Measurements from ENCODE around the gene PYY.

DNA sequence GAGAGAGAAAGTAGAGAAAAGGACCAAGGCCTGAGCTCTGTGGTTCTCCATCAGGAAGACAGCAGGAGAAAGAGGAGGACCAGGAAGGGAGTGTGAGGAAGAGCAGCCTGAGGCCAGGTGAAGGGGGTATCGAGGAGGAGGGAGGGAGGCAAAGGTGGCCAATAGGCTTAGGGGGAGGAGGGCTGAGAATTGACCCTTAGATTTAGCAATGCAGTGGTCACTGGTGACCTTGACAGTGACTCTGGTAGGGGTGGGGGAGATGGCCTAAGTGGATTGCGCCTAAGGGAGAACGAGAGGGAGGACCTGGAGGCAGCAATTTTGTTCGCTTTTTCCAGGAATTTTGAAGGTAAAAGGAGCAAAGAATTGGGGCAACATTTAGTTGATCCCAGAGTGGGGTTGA, 45.3 kb upstream of the PYY start:
- TF ChIP-seq, protein P1, sequence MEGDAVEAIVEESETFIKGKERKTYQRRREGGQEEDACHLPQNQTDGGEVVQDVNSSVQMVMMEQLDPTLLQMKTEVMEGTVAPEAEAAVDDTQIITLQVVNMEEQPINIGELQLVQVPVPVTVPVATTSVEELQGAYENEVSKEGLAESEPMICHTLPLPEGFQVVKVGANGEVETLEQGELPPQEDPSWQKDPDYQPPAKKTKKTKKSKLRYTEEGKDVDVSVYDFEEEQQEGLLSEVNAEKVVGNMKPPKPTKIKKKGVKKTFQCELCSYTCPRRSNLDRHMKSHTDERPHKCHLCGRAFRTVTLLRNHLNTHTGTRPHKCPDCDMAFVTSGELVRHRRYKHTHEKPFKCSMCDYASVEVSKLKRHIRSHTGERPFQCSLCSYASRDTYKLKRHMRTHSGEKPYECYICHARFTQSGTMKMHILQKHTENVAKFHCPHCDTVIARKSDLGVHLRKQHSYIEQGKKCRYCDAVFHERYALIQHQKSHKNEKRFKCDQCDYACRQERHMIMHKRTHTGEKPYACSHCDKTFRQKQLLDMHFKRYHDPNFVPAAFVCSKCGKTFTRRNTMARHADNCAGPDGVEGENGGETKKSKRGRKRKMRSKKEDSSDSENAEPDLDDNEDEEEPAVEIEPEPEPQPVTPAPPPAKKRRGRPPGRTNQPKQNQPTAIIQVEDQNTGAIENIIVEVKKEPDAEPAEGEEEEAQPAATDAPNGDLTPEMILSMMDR (IDR thresholded peaks at IDR 0.05): no peak
- TF ChIP-seq POLR2A (IDR thresholded peaks at IDR 0.05): no peak

Data from Peyer's patch (tissue), 4 donors.